Neural cell (in vitro differentiated cells): Measurements from ENCODE around the gene CATSPERD. TPM values are rescaled to one million over a fixed set of nuclear protein-coding genes. Genes with fewer than 3 reads are reported as not detected.
"Not testable (repeated sequence)": the region's sequence is repeated elsewhere in the genome, so short reads cannot be mapped to it uniquely, and the experiment has no call there.

ENCODE experiments used
- H2AFZ ChIP-seq: fragments of 200-600, 300-800 bp; sonication (generic), shearing (Covaris generic); 2 replicates; pipeline ENCODE4 v1.6.0; 2014; ENCODE audit warnings: low read depth, mild to moderate bottlenecking, antibody characterized with exemption, low read length, moderate library complexity
- H3F3A ChIP-seq: fragments of 200-600 bp; shearing (Covaris generic); 2 replicates; pipeline ENCODE4 v1.6.1; 2016; ENCODE audit warnings: mild to moderate bottlenecking, moderate library complexity, mixed read lengths, antibody characterized with exemption, low read length; ENCODE audit not compliant: insufficient read depth, poor library complexity, severe bottlenecking
- H3K27ac ChIP-seq: fragments of 200-600, 300-800 bp; sonication (generic), shearing (Covaris generic); 2 replicates; pipeline ENCODE4 v1.5.1; 2014; ENCODE audit warnings: mild to moderate bottlenecking, low read length, moderate library complexity
- H3K27me3 ChIP-seq: fragments of 300-800, 200-600 bp; sonication (generic), shearing (Covaris generic); 2 replicates; pipeline ENCODE4 v1.6.0; 2014; ENCODE audit warnings: mild to moderate bottlenecking, low read depth, low read length, moderate library complexity; ENCODE audit not compliant: insufficient read depth
- H3K36me3 ChIP-seq: fragments of 300-800, 200-600 bp; sonication (generic), shearing (Covaris generic); 2 replicates; pipeline ENCODE4 v1.5.1; 2014; ENCODE audit warnings: mild to moderate bottlenecking, antibody characterized with exemption, low read length, moderate library complexity; ENCODE audit not compliant: insufficient read depth
- H3K4me2 ChIP-seq: fragments of 300-800, 200-600 bp; sonication (generic), shearing (Covaris generic); 2 replicates; pipeline ENCODE4 v1.6.0; 2014; ENCODE audit warnings: mild to moderate bottlenecking, low read length
- H3K4me3 ChIP-seq: fragments of 300-800, 200-600 bp; sonication (generic), shearing (Covaris generic); 2 replicates; pipeline ENCODE4 v1.5.1; 2014; ENCODE audit warnings: mild to moderate bottlenecking, low read length, moderate library complexity
- H3K79me2 ChIP-seq: fragments of 200-600 bp; shearing (Covaris generic); replicated peaks from 2 replicates; pipeline ENCODE4 v1.6.0; 2014; ENCODE audit warnings: mild to moderate bottlenecking, low read length, moderate library complexity; ENCODE audit not compliant: insufficient read depth
- H3K9ac ChIP-seq: fragments of 300-800, 200-600 bp; sonication (generic), shearing (Covaris generic); 2 replicates; pipeline ENCODE4 v1.6.1; 2016; ENCODE audit warnings: mild to moderate bottlenecking, low read length, mixed read lengths
- H3K9me2 ChIP-seq: fragments of 200-600 bp; shearing (Covaris generic); 2 replicates; pipeline ENCODE4 v1.6.1; 2016; ENCODE audit warnings: mild to moderate bottlenecking, low read length, mixed read lengths; ENCODE audit not compliant: insufficient read depth
- H3K9me3 ChIP-seq: fragments of 200-600, 300-800 bp; sonication (generic), shearing (Covaris generic); 2 replicates; pipeline ENCODE4 v1.6.1; 2016; ENCODE audit warnings: mild to moderate bottlenecking, mixed run types, low read length, moderate library complexity, mixed read lengths
- H4K20me1 ChIP-seq: fragments of 200-600 bp; shearing (Covaris generic); 2 replicates; pipeline ENCODE4 v1.6.1; 2016; ENCODE audit warnings: mild to moderate bottlenecking, mixed run types; ENCODE audit not compliant: insufficient read depth
- CTCF ChIP-seq: fragments of 450-650 bp; IDR thresholded peaks from 2 replicates; pipeline ENCODE4 v1.5.1; 2014; ENCODE audit warnings: antibody characterized with exemption, mild to moderate bottlenecking, moderate library complexity; ENCODE audit not compliant: poor library complexity, severe bottlenecking
- EP300 ChIP-seq: fragments of 450-650 bp; conservative IDR thresholded peaks from 2 replicates; pipeline ENCODE4 v1.6.1; 2014; ENCODE audit warnings: antibody characterized with exemption, mild to moderate bottlenecking, moderate library complexity; ENCODE audit not compliant: poor library complexity, severe bottlenecking
- EZH2 ChIP-seq: fragments of 200-600, 300-800 bp; shearing (Covaris generic), sonication (generic); IDR thresholded peaks from 2 replicates; pipeline ENCODE4 v1.6.1; 2014; ENCODE audit warnings: antibody characterized with exemption, low read length, borderline replicate concordance, mild to moderate bottlenecking; ENCODE audit not compliant: insufficient read depth, poor library complexity, severe bottlenecking
- MXI1 ChIP-seq: fragments of 450-650 bp; conservative IDR thresholded peaks from 2 replicates; pipeline ENCODE4 v1.6.1; 2014; ENCODE audit warnings: antibody characterized with exemption, mild to moderate bottlenecking; ENCODE audit not compliant: poor library complexity, severe bottlenecking
- POLR2AphosphoS5 ChIP-seq: IDR thresholded peaks from 2 replicates; pipeline ENCODE4 v1.6.1; 2012
- RAD21 ChIP-seq: fragments of 450-650 bp; conservative IDR thresholded peaks from 2 replicates; pipeline ENCODE4 v1.6.1; 2014; ENCODE audit warnings: antibody characterized with exemption, mild to moderate bottlenecking, moderate library complexity
- SMC3 ChIP-seq: fragments of 450-650 bp; conservative IDR thresholded peaks from 2 replicates; pipeline ENCODE4 v1.6.1; 2014; ENCODE audit warnings: antibody characterized with exemption, mild to moderate bottlenecking, moderate library complexity; ENCODE audit not compliant: poor library complexity
- TAF1 ChIP-seq: IDR thresholded peaks from 2 replicates; pipeline ENCODE4 v1.6.1; 2012; ENCODE audit warnings: low read depth
- polyA plus RNA-seq: library from polyadenylated mRNA; depleted of rRNA; stranded (reverse); fragments of >200 nt; gene quantifications from 2 replicates; pipeline ENCODE4 v1.2.3, GENCODE V29; 2014
- TF ChIP-seq, protein P1 (sequence below): IDR thresholded peaks from 2 replicates; pipeline ENCODE4 v1.6.1; 2012; ENCODE audit warnings: borderline replicate concordance

CATSPERD gene
- polyA plus RNA-seq, 1 donor from 2014 or later: not detected

- not testable (repeated sequence) for H3K79me2 ChIP-seq, H3K36me3 ChIP-seq, H3F3A ChIP-seq, H3K27me3 ChIP-seq, H3K27ac ChIP-seq, H3K9me2 ChIP-seq, H3K9ac ChIP-seq, H3K9me3 ChIP-seq, H2AFZ ChIP-seq, H4K20me1 ChIP-seq, H3K4me3 ChIP-seq, H3K4me2 ChIP-seq
Measured at GRCh38 chr19:5748920-5749319, 28.5 kb downstream of the CATSPERD start.

GRCh38 chr19:5749505-5749904 lies 29.1 kb downstream of the CATSPERD start:
- no peaks in the 10 kb centered on the region for H3K79me2 ChIP-seq
- no peaks in the 10 kb centered on the region for H3K36me3 ChIP-seq
- H3K9ac ChIP-seq: no peak overlapping the region
- no peak overlapping the region for H3K27ac ChIP-seq
- no peaks in the 10 kb centered on the region for H3K9me2 ChIP-seq
- no peak overlapping the region for H3K4me3 ChIP-seq
- H3K4me2 ChIP-seq: no peak overlapping the region
- no peaks in the 10 kb centered on the region for H3F3A ChIP-seq
- H3K27me3 ChIP-seq: no peaks in the 10 kb centered on the region
- H2AFZ ChIP-seq: no peak overlapping the region
- TF ChIP-seq, protein P1, sequence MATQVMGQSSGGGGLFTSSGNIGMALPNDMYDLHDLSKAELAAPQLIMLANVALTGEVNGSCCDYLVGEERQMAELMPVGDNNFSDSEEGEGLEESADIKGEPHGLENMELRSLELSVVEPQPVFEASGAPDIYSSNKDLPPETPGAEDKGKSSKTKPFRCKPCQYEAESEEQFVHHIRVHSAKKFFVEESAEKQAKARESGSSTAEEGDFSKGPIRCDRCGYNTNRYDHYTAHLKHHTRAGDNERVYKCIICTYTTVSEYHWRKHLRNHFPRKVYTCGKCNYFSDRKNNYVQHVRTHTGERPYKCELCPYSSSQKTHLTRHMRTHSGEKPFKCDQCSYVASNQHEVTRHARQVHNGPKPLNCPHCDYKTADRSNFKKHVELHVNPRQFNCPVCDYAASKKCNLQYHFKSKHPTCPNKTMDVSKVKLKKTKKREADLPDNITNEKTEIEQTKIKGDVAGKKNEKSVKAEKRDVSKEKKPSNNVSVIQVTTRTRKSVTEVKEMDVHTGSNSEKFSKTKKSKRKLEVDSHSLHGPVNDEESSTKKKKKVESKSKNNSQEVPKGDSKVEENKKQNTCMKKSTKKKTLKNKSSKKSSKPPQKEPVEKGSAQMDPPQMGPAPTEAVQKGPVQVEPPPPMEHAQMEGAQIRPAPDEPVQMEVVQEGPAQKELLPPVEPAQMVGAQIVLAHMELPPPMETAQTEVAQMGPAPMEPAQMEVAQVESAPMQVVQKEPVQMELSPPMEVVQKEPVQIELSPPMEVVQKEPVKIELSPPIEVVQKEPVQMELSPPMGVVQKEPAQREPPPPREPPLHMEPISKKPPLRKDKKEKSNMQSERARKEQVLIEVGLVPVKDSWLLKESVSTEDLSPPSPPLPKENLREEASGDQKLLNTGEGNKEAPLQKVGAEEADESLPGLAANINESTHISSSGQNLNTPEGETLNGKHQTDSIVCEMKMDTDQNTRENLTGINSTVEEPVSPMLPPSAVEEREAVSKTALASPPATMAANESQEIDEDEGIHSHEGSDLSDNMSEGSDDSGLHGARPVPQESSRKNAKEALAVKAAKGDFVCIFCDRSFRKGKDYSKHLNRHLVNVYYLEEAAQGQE: no peak
- TF ChIP-seq RAD21: no peak
- no peak for TF ChIP-seq TAF1
- no peak for TF ChIP-seq EZH2
- TF ChIP-seq MXI1: no peak
- no peak for TF ChIP-seq EP300
- no peak for TF ChIP-seq CTCF
- TF ChIP-seq POLR2AphosphoS5: no peak
- no peaks in the 10 kb centered on the region for H4K20me1 ChIP-seq
- H3K9me3 ChIP-seq: no peaks in the 10 kb centered on the region

DNA sequence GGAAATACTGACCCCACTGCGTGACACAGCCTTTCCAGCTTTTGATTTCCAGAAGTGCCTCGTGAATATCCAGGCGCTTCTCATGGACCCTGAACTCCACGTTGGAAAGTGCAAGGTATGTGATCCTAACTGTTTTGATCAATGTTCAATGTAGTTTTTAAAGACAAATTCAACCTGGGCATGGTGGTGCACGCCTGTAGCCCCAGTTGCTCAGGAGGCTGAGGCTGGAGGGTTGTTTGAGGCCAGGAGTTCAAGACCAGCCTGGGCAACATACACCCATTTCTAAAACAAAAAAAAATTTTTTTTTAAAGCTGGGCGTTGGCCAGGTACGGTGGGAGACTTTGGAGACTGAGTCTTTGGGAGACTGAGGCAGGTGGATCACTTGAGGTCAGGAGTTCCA lies 31.3 kb downstream of the CATSPERD start:
- no peak overlapping the region for H3K4me3 ChIP-seq
- no peak for TF ChIP-seq POLR2AphosphoS5
- TF ChIP-seq RAD21: no peak
- no peak for TF ChIP-seq SMC3
- no peak for TF ChIP-seq CTCF
- TF ChIP-seq, protein P1: no peak
- no peak for TF ChIP-seq TAF1
- no peak for TF ChIP-seq EP300
- no peak for TF ChIP-seq MXI1
- no peak for TF ChIP-seq EZH2
- H3K27ac ChIP-seq: no peak overlapping the region
- no peak overlapping the region for H2AFZ ChIP-seq
- H3K36me3 ChIP-seq: no peaks in the 10 kb centered on the region
- no peaks in the 10 kb centered on the region for H3K79me2 ChIP-seq
- H3K9me3 ChIP-seq: no peaks in the 10 kb centered on the region
- H3K9ac ChIP-seq: no peak overlapping the region
- no peaks in the 10 kb centered on the region for H3K27me3 ChIP-seq
- H3K4me2 ChIP-seq: no peak overlapping the region
- no peaks in the 10 kb centered on the region for H4K20me1 ChIP-seq
- H3K9me2 ChIP-seq: no peaks in the 10 kb centered on the region
- H3F3A ChIP-seq: no peaks in the 10 kb centered on the region
